NCI-H146 (cell line): ENCODE data around the gene WSCD2.

Experiments
- DNase-seq: peaks from one replicate; lab custom pipeline; 2025; lab: John Stamatoyannopoulos, UW

WSCD2 gene

DNA sequence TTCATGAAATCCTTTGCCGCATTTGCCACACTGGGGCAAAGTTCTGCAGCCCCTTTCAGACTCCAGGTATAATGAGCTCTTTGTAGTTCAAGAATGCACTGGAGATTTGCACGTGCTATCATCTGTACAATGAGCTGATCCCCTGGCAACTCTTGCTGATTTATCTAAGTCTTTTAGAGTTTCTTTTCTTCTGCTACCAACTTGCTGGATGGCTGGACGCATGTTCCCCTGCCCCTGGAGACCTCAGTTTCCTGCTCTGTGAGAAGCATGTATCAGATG is 106.8 kb downstream of the WSCD2 start:
- no peak for DNase-seq

GRCh38 chr12:108236366-108236765 is 107.3 kb downstream of the WSCD2 start:
- no peak for DNase-seq

DNA sequence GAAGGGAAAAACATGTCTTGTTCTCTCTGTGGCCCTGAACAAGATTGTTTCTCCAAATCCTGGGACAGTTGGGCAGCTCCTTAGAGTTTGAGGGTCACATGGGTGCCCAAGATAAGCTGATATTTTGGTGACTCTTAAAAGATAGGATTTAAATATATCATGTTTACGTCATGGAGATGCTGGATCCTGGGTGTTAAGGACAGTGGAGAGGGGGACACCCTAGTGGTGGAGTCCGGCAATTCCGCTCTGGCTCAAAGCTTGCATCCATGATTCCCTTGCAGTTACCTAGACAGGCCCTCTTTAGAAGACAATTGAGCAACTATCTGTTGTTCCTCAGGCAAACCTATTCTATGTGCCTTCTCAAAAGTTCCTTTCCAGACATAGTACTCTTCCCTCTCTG is 108.2 kb downstream of the WSCD2 start:
- no peak for DNase-seq

DNA sequence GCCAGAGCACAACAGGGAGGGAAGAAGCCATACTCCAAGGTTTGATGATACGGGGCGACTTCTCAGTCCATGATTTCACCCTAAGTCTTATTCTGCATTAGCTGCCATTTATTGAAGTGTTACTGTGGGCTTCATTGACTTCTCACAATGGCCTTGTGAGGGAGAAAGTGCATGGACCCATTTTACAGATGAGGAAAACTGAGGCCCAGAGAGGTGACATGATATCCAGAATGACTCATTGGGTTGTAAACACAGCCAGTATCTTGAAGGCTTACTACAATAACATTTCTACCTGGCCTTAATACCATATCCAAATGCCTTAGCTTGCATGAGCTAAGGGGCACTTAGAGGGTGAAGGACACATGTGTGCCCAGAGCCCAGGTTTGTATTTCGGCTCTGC is 109.4 kb downstream of the WSCD2 start:
- DNase-seq = no peak

GRCh38 chr12:108239378-108239777 is 110.3 kb downstream of the WSCD2 start:
- DNase-seq = no peak

DNA sequence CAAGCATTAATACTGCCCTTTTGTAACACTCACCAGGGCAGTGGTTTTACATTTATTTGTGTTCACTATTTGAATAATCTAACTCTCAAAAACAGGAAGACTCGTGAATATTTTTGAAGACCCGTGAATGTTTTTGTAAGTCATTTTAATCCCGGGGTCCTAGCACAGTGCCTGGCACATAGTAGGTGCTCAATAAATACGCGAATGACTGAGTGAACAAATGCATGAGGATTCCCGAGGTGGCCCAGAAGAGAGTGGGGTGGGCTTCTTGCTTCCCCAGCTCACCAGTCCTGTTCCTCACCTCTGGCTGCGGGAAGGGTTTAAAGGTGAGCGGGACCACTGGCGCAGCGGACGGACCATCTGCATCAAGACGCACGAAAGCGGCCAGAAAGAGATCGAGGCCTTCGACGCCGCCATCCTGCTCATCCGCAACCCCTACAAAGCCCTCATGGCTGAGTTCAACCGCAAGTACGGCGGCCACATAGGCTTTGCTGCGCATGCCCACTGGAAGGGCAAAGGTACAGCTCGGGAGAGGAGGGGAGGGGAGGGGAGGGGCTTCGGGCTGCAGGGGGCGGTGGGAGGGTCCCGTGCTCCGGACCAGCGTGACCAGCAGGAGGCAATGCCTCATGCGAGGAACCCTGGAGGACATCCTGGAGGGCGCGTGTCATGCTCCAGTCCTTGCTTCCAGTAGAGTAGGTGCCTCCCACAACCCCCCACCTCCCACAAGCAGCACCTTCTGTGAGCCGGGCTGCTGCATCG is 111.1 kb downstream of the WSCD2 start:
- DNase-seq = no peak

DNA sequence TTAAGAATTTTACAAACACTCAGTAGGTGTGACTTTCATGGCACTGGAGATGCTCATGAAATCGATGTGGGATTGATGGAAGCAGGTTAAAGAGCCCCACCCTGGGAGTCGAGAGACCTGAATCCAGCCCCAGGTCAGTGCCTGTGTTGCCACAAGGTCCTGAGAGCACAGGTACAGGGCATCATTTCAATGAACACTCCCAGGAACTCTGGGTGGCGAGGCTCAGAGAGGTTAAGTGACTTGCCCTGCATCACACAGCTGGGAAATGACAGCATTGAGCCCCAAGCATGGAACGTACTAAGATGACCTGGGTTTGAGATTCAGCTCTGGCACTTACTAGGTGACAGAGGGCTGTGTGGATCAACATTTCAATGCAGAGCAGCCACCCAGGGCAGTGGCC is 111.8 kb downstream of the WSCD2 start:
- no peak for DNase-seq

DNA sequence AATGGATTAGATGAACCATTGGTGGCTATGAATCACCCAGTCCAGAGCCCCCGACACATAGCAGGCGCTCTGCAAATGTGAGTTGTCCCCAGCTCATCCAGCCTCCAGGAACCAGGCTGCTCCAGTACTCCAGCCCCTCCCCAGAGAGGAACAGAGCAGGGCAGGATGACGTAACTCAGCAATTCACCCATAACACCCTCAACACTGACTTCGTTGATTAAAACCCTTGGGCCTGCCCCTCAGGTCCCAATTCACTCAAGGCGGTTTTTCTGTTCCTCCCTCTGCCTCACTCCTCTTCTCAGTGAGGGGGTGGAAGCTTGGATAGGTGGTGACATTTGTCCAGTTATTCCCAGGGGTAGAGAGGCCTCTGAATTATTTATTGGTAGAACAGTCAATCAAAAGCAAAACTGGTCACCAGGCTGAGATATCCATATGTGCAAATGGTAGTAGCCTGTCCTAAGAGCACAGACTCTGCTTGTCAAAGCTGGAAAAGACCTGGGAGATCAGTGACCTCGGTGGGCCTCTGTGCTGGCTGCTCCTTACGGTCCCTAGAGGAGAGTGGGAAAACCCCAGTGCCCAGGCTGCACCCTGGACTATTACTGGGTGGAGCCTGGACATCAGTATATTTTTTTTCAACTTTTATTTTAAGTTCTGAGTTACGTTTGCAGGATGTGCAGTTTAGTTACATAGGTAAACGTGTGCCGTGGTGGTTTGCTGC is 113.1 kb downstream of the WSCD2 start:
- no peak for DNase-seq

- no peak for DNase-seq
Measured at GRCh38 chr12:108247130-108247529, 118.0 kb downstream of the WSCD2 start.

GRCh38 chr12:108248011-108248410 is 118.9 kb downstream of the WSCD2 start:
- no peak for DNase-seq

GRCh38 chr12:108252523-108252922 is 123.4 kb downstream of the WSCD2 start:
- DNase-seq = no peak

- DNase-seq = no peak
Measured at GRCh38 chr12:108253540-108253939, 124.5 kb downstream of the WSCD2 start.

- DNase-seq = no peak
Measured at GRCh38 chr12:108254030-108254429, 124.9 kb downstream of the WSCD2 start.

GRCh38 chr12:108254517-108255251 is 125.6 kb downstream of the WSCD2 start:
- DNase-seq = no peak

- DNase-seq = no peak
Measured at GRCh38 chr12:108255252-108255602, 126.1 kb downstream of the WSCD2 start.

DNA sequence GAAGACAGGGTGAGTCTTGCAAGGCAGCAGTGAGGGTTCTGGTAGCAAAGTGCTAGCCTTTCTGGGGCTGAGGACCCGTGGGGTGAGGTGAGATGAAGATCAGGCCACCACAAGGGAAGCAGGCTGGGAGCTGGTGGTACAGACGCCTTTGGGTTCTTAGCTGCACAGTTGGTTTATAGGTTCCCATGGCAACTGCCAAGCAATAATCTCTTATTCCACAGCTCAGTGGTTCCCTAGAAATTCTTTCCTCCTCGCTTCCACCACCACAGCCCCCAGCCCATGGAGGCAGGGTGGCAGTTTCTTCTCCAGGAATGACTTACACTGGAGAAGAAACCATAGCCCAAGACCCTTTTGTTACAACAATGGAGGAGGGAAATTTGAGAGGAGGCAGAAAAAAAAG is 127.9 kb downstream of the WSCD2 start:
- DNase-seq = no peak

- DNase-seq = no peak
Measured at GRCh38 chr12:108257610-108258106, 128.6 kb downstream of the WSCD2 start.

- no peak for DNase-seq
Measured at GRCh38 chr12:108260039-108260438, 131.0 kb downstream of the WSCD2 start.

DNA sequence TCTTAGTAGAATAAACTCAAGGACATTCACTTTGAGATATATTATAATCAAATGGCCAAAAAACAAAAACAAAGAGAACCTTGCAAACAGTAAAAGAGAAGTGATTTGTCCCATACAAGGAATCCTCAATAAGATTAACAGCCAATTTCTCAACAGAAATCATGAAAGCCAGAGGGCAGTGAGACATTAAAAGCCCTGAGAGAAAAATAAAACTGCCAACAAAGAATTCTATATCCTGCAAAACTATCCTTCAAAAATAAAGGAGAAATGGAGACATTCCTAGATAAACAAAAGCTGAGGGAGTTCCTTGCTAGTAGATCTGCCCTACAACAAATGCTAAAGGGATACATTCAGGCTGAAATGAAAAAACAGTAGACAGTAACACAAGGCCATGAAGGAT is 131.9 kb downstream of the WSCD2 start:
- no peak for DNase-seq

DNA sequence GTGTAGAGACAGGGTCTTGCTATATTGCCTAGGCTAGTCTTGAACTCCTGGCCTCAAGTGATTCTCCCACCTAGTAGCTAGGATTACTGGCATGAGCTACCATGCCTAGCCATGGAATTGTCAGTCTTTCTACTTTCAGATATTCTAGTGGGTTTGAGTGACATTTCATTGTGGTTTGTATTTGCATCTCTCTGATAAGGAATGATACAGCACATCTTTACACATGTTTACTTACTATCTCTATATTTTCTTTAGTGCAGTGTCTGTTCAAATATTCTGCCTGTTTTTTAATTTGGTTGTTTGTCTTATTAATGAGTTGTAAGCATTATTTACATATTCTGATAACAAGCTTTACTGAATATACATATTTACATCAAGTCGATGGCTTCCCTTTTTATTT is 136.4 kb downstream of the WSCD2 start:
- DNase-seq = no peak

DNA sequence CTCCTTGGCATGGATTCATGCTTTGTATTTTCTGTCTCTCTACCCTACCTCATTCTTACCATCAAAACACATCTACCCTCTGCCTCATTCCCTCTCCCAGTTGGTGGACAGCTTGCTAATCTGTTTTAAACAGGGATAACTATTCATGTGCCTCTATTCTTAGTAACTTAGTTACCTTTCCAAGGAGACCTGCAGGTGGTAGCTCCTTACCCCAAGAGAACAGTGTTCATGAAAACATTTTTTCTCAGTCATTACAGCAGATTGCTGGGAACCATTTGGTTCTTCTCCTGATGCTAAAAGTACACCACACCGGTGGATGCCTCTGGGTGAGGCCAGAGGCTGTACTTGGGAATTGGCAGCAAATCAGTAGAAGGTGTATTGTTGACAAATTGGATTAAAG is 137.0 kb downstream of the WSCD2 start:
- no peak for DNase-seq

- no peak for DNase-seq
Measured at GRCh38 chr12:108267450-108267849, 138.4 kb downstream of the WSCD2 start.

- no peak for DNase-seq
Measured at GRCh38 chr12:108268397-108268796, 139.3 kb downstream of the WSCD2 start.
